PFSK-1 (cell line): ENCODE data around the gene TBPL2.

Source experiments
- FOXP2 ChIP-seq: optimal IDR thresholded peaks from 2 replicates; pipeline ENCODE3; 2011; ENCODE audit warnings: borderline replicate concordance, control low read depth, inconsistent platforms; ENCODE audit not compliant: insufficient read depth; ENCODE audit errors: extremely low read length, extremely low read depth
- POLR2AphosphoS5 ChIP-seq: IDR thresholded peaks from 2 replicates; pipeline ENCODE4 v1.6.1; 2012; ENCODE audit warnings: low read depth, mild to moderate bottlenecking, control low read depth, low read length, moderate library complexity
- SIN3A ChIP-seq: IDR thresholded peaks from 2 replicates; pipeline ENCODE4 v1.6.1; 2012; ENCODE audit warnings: mild to moderate bottlenecking, low read length, moderate library complexity, borderline replicate concordance; ENCODE audit not compliant: insufficient read depth
- TAF1 ChIP-seq: IDR thresholded peaks from 2 replicates; pipeline ENCODE4 v1.6.1; 2012; ENCODE audit warnings: low read length, control low read depth, borderline replicate concordance; ENCODE audit not compliant: insufficient read depth
- TF ChIP-seq, protein P1 (sequence below), 2 experiments: IDR thresholded peaks; 2 replicates each; pipeline versions ENCODE4 v1.6.1 to v1.8.0; 2011 to 2012; ENCODE audit warnings: low read depth in 2 of 2, low read length in 2 of 2, control low read depth in 1 of 2, inconsistent platforms in 1 of 2, mild to moderate bottlenecking in 1 of 2, moderate library complexity in 1 of 2; ENCODE audit not compliant: insufficient read depth in 1 of 2

Gene TBPL2

DNA sequence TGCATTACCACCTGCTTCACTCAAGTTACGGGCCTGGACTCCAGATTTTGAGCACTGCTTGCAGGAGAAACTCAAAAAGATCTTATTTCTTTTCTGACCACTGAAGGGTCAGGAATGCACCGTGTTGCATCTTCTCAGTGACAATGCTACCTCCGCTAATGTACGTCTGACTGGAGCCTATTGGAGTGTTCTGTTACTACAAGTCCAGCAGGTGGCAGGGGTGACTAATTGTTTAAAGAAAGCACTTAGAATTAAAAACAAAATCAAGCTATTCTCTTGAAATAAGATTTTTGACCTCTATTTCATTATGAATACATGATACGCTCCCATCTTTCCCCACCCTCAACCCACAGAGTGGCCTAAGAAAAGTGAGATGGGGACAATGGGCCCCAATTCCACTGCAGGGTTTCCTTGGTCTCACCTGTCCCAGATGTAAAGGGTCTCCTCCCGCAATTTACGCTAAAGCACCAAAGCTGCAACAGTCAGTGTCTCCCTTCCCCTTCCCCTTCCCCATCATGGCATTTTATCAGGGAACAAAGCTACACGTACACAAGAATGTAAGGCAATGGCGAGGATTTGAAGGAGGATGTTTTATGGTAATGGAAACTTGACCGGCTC is 2.2 kb downstream of the TBPL2 start:
- TF ChIP-seq POLR2AphosphoS5 (no peak), FOXP2 (no peak), TAF1 (no peak), SIN3A (no peak)
- TF ChIP-seq, protein P1, sequence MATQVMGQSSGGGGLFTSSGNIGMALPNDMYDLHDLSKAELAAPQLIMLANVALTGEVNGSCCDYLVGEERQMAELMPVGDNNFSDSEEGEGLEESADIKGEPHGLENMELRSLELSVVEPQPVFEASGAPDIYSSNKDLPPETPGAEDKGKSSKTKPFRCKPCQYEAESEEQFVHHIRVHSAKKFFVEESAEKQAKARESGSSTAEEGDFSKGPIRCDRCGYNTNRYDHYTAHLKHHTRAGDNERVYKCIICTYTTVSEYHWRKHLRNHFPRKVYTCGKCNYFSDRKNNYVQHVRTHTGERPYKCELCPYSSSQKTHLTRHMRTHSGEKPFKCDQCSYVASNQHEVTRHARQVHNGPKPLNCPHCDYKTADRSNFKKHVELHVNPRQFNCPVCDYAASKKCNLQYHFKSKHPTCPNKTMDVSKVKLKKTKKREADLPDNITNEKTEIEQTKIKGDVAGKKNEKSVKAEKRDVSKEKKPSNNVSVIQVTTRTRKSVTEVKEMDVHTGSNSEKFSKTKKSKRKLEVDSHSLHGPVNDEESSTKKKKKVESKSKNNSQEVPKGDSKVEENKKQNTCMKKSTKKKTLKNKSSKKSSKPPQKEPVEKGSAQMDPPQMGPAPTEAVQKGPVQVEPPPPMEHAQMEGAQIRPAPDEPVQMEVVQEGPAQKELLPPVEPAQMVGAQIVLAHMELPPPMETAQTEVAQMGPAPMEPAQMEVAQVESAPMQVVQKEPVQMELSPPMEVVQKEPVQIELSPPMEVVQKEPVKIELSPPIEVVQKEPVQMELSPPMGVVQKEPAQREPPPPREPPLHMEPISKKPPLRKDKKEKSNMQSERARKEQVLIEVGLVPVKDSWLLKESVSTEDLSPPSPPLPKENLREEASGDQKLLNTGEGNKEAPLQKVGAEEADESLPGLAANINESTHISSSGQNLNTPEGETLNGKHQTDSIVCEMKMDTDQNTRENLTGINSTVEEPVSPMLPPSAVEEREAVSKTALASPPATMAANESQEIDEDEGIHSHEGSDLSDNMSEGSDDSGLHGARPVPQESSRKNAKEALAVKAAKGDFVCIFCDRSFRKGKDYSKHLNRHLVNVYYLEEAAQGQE (IDR thresholded peaks at IDR 0.05; ENCODE audit: insufficient read depth in 1 of 2, low read depth in 2 of 2, low read length in 2 of 2): no peak

GRCh38 chr14:55436931-55437330 is 3.5 kb downstream of the TBPL2 start:
- no peak for TF ChIP-seq SIN3A
- no peak for TF ChIP-seq TAF1
- TF ChIP-seq FOXP2: no peak
- TF ChIP-seq, protein P1 (IDR thresholded peaks at IDR 0.05; ENCODE audit: insufficient read depth in 1 of 2, low read depth in 2 of 2, low read length in 2 of 2): no peak

DNA sequence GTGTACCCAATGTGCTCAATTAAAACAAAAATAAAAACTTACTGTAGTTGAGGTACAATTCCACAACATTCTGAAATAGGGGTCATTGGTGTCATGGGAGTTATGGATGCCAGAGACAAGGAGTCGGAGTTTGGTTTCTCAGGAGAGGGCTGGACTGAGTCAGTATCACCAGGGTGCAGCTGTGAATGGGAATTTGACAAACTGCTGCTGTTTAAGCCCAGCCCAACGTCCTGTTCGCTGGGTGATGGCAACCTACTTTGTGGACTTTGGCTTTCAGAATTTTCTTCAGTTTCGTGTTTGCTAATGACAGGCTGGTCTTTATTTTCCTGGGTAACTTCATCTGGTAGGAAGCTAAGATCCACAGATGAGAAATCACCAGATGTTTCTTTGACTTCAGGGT is 3.9 kb downstream of the TBPL2 start:
- TF ChIP-seq, protein P1 (IDR thresholded peaks at IDR 0.05; ENCODE audit: insufficient read depth in 1 of 2, low read depth in 2 of 2, low read length in 2 of 2): no peak
- TF ChIP-seq TAF1: no peak
- TF ChIP-seq POLR2AphosphoS5: no peak

DNA sequence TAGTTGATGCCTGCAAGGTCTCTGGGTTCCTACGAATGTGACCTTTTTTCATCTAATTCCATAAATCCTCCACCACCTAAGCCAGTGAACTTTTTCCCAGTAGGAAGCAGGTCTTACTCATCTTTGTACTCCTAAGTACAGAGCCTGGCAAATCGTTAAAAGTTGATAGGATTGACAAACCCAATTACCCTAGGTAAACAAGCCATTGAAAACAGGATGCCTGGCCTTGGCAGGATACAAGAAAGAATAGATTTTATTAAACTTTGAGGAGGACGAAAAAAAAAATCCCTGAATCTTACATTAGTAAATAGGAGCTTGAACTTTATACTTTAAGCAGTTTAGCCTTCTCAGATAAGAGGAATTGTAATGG is 5.6 kb downstream of the TBPL2 start:
- TF ChIP-seq SIN3A: no peak
- no peak for TF ChIP-seq TAF1
- TF ChIP-seq POLR2AphosphoS5: no peak

GRCh38 chr14:55433880-55434804 is 6.3 kb downstream of the TBPL2 start:
- TF ChIP-seq FOXP2 (no peak), SIN3A (no peak), POLR2AphosphoS5 (no peak), TAF1 (no peak)
- TF ChIP-seq, protein P1 (IDR thresholded peaks at IDR 0.05; ENCODE audit: insufficient read depth in 1 of 2, low read depth in 2 of 2, low read length in 2 of 2): no peak
